ENCODE measurements around the gene ABTB2.

Gene ABTB2

GRCh38 chr11:34203377-34203871 lies 154.4 kb downstream of the ABTB2 start:
- Histone ChIP-seq H3K36me3 (ENCODE audit: control insufficient read depth, insufficient read depth, low read length) (peaks cover 5% of the 10 kb centered on the region), H3K4me3 (ENCODE audit: extremely low read depth, insufficient read depth, low read length, poor library complexity, severe bottlenecking) (no peak overlapping the region), H3K9me3 (ENCODE audit: control insufficient read depth, low read length) (no peaks in the 10 kb centered on the region), H3K4me1 (ENCODE audit: control insufficient read depth, insufficient read depth, low read length, poor library complexity, severe bottlenecking) (peaks cover 17% of the 10 kb centered on the region), H3K27ac (ENCODE audit: low read depth, low read length, severe bottlenecking) (no peak overlapping the region)
- 85 to 91% methylated on average over 2 to 5 of the region's 5 CpGs for WGBS, 2 experiments (ENCODE audit: insufficient coverage in 2 of 2)

DNA sequence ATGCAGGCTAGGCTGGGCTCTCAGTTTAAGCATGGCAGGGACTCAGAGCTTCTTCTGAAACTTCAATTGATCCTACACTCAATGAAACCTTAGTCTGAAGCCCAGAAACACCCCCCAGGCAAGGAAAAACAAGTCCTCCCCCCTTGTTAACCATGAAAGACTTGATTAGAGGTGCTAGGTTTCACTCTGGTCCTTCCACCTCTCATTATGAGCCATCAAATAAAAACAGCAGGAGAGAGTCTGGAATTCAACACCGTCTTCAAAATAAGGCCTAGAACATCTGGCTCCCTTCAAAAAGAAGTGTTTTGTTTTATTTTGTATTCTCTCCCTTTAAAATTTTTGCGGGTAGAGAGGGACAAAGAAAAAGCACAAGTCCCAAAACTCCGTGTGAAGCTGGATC lies 156.7 kb downstream of the ABTB2 start:
- Histone ChIP-seq H3K4me1 (ENCODE audit: control insufficient read depth, insufficient read depth, low read length, poor library complexity, severe bottlenecking) (peaks cover 7% of the 10 kb centered on the region), H3K9me3 (ENCODE audit: control insufficient read depth, low read length) (no peaks in the 10 kb centered on the region), H3K36me3 (ENCODE audit: control insufficient read depth, insufficient read depth, low read length) (peaks cover 5% of the 10 kb centered on the region), H3K4me3 (ENCODE audit: extremely low read depth, insufficient read depth, low read length, poor library complexity, severe bottlenecking) (no peak overlapping the region), H3K27ac (ENCODE audit: low read depth, low read length, severe bottlenecking) (no peak overlapping the region)
- WGBS, 2 experiments (ENCODE audit: insufficient coverage in 2 of 2), result 73 to 100% methylated on average over 1 to 2 of the region's 3 CpGs

DNA sequence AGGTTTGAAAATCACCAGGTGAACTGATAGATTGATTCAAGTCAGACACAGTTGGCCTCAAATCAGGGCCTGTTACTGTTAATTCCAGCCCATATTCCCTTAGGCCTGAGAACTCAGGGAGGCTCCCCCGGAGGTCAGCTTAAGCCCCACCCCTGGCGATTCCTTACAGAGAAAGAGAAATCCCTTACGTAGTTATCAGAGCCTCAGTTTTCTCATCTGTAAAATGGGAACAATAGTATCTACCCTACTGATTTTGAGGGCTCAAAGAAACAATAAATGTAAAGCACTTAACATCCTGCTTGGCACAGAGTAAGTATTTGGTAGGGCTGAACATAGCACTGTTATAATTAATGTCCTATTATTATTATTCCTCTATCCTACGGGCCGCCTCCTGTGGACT lies 158.3 kb downstream of the ABTB2 start:
- Histone ChIP-seq H3K4me1 (ENCODE audit: control insufficient read depth, insufficient read depth, low read length, poor library complexity, severe bottlenecking) (no peaks in the 10 kb centered on the region), H3K27ac (ENCODE audit: low read depth, low read length, severe bottlenecking) (no peak overlapping the region), H3K4me3 (ENCODE audit: extremely low read depth, insufficient read depth, low read length, poor library complexity, severe bottlenecking) (no peak overlapping the region), H3K9me3 (ENCODE audit: control insufficient read depth, low read length) (no peaks in the 10 kb centered on the region), H3K36me3 (ENCODE audit: control insufficient read depth, insufficient read depth, low read length) (peaks cover 12% of the 10 kb centered on the region)
- WGBS, 2 experiments (ENCODE audit: insufficient coverage in 2 of 2), result 93 to 94% methylated on average over 3 of the region's 5 CpGs

DNA sequence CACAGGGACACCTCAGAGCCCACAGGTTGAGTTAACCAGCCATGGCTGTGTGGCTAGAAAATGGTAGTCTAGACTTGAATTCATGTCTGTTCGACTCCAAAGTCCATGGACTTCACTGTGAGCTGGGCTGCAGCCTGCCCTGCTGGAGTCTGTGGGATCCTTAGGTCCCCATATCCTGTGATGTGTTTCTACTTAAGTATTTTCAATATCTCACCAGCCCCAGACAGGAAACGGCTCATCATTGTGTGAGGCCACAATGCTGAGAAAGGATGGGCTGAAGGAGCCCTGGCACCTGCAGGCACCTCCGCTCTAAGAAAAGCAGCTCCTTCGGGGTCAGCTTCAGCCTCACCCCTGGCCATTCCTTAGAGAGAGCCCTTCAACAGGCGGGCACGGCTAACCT lies 159.3 kb downstream of the ABTB2 start:
- peaks cover 12% of the 10 kb centered on the region for H3K36me3 ChIP-seq (ENCODE audit: control insufficient read depth, insufficient read depth, low read length)
- no peak overlapping the region for H3K27ac ChIP-seq (ENCODE audit: low read depth, low read length, severe bottlenecking)
- H3K4me1 ChIP-seq (ENCODE audit: control insufficient read depth, insufficient read depth, low read length, poor library complexity, severe bottlenecking), result peaks cover 9% of the 10 kb centered on the region
- 100% methylated on average over 3 to 4 of the region's 6 CpGs for WGBS, 2 experiments (ENCODE audit: insufficient coverage in 2 of 2)
- H3K4me3 ChIP-seq (ENCODE audit: extremely low read depth, insufficient read depth, low read length, poor library complexity, severe bottlenecking), result no peak overlapping the region
- H3K9me3 ChIP-seq (ENCODE audit: control insufficient read depth, low read length), result no peaks in the 10 kb centered on the region

DNA sequence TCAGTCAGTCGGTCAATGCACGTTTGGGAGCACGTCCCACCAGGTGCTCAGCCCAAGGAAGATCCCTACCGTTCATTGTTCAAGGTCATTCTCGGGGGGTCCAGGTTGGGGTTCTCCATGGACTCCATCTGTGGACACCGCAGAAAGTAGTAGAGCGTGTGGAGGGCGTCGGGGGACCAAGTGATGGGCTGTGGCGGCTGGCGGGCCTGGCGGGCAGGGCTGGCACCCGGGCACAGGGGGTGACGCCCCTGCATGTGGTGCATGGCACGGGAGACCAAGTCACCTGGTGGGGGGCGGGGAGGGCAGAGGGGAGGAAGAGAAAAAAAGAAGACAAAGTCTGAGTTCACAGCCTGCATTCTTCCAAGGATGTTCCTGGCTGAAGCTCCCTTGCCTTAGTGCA lies 160.6 kb downstream of the ABTB2 start:
- Histone ChIP-seq H3K4me1 (ENCODE audit: control insufficient read depth, insufficient read depth, low read length, poor library complexity, severe bottlenecking) (peaks cover 21% of the 10 kb centered on the region), H3K27ac (ENCODE audit: low read depth, low read length, severe bottlenecking) (no peak overlapping the region), H3K36me3 (ENCODE audit: control insufficient read depth, insufficient read depth, low read length) (peaks cover 7% of the 10 kb centered on the region), H3K4me3 (ENCODE audit: extremely low read depth, insufficient read depth, low read length, poor library complexity, severe bottlenecking) (no peak overlapping the region), H3K9me3 (ENCODE audit: control insufficient read depth, low read length) (no peaks in the 10 kb centered on the region)
- WGBS, 2 experiments (ENCODE audit: insufficient coverage in 2 of 2), result 96% methylated on average over 13 to 15 of the region's 16 CpGs

GRCh38 chr11:34194576-34195335 lies 163.1 kb downstream of the ABTB2 start:
- WGBS, 2 experiments (ENCODE audit: insufficient coverage in 2 of 2), result 87 to 95% methylated on average over 3 to 10 of the region's 13 CpGs
- no peaks in the 10 kb centered on the region for H3K9me3 ChIP-seq (ENCODE audit: control insufficient read depth, low read length)

DNA sequence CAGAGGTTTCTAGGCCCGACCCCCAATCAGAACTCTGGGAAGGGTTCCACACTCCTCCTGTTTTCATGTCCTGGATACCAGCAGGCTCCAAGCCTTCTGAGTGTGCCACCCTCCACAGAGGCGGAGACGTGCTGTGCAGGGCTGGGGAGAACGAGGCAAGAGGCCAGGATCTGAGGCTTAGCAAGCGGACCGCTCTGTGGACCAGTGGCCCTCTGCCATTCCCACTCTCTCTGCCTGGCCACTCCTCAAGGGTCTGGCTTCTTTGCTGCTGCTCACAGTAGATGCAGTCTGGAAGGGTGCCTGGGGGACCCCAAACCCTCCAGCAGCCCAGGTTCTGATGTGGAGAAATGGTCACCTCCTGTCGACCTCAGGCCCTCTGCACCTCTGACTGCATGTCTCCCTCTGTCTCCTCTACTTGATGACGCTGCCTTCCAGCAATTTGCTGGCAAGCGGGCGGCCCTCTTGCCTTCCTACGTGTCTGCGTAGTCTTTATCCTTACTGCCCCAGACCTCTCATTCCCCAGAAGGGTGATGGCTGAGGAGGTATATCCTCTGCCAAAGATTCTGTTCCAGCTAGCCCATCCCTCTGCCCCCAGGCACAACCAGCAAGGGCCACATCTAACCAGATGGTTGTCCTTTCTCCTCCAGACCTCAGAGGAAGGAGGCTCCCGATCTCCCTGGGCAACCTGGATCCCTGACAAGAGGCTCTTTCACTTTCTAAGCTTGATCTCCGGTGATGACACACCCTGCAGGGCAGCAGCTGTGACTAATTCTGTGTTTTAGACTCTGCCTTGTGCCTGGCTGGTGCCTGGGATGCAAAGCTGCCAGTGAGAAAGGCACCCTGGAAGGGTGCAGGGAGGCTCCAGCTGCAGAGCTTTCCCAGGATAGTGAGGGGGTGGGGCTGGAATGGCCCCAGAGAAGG lies 165.1 kb downstream of the ABTB2 start:
- WGBS, 2 experiments (ENCODE audit: insufficient coverage in 2 of 2), result 79 to 87% methylated on average over 8 to 9 of the region's 14 CpGs
- peaks cover 21% of the 10 kb centered on the region for H3K4me1 ChIP-seq (ENCODE audit: control insufficient read depth, insufficient read depth, low read length, poor library complexity, severe bottlenecking)
- peaks cover 7% of the 10 kb centered on the region for H3K36me3 ChIP-seq (ENCODE audit: control insufficient read depth, insufficient read depth, low read length)
- H3K4me3 ChIP-seq (ENCODE audit: extremely low read depth, insufficient read depth, low read length, poor library complexity, severe bottlenecking), result no peak overlapping the region
- peak overlapping the region; percentile 16 for H3K27ac ChIP-seq (ENCODE audit: low read depth, low read length, severe bottlenecking)
- H3K9me3 ChIP-seq (ENCODE audit: control insufficient read depth, low read length), result no peaks in the 10 kb centered on the region

More at GRCh38 chr11:34194576-34195335, 163.1 kb downstream of the ABTB2 start:
- Histone ChIP-seq H3K36me3 (ENCODE audit: control insufficient read depth, insufficient read depth, low read length) (peaks cover 7% of the 10 kb centered on the region), H3K4me3 (ENCODE audit: extremely low read depth, insufficient read depth, low read length, poor library complexity, severe bottlenecking) (no peak overlapping the region), H3K4me1 (ENCODE audit: control insufficient read depth, insufficient read depth, low read length, poor library complexity, severe bottlenecking) (peaks cover 21% of the 10 kb centered on the region), H3K27ac (ENCODE audit: low read depth, low read length, severe bottlenecking) (no peak overlapping the region)

DNA sequence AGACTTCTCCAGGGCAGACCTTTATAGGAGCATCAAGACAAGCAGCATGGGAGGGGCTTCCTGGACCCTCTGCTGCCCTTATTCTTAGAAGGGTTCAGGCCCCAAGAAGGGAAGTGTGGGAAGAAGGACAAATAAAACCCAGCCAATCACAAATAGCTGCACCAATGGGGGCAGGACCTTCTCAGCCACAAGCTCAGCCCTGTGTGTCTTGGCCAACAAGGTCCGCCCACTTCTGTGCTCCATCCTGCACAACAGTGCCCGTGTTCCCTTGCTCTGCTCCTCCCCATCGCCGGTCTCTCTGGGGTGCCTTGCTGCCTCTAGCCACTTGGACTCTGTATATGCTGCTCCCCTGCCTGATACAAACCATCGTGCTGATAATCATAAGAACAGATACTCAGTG lies 166.2 kb downstream of the ABTB2 start:
- peaks cover 26% of the 10 kb centered on the region for H3K4me1 ChIP-seq (ENCODE audit: control insufficient read depth, insufficient read depth, low read length, poor library complexity, severe bottlenecking)
- peaks cover 7% of the 10 kb centered on the region for H3K36me3 ChIP-seq (ENCODE audit: control insufficient read depth, insufficient read depth, low read length)
- H3K27ac ChIP-seq (ENCODE audit: low read depth, low read length, severe bottlenecking), result no peak overlapping the region
- 86 to 95% methylated on average over 5 of the region's 5 CpGs for WGBS, 2 experiments (ENCODE audit: insufficient coverage in 2 of 2)
- no peak overlapping the region for H3K4me3 ChIP-seq (ENCODE audit: extremely low read depth, insufficient read depth, low read length, poor library complexity, severe bottlenecking)
- H3K9me3 ChIP-seq (ENCODE audit: control insufficient read depth, low read length), result no peaks in the 10 kb centered on the region

- Histone ChIP-seq H3K4me3 (ENCODE audit: extremely low read depth, insufficient read depth, low read length, poor library complexity, severe bottlenecking) (no peak overlapping the region), H3K4me1 (ENCODE audit: control insufficient read depth, insufficient read depth, low read length, poor library complexity, severe bottlenecking) (peaks cover 34% of the 10 kb centered on the region), H3K36me3 (ENCODE audit: control insufficient read depth, insufficient read depth, low read length) (peaks cover 1% of the 10 kb centered on the region), H3K27ac (ENCODE audit: low read depth, low read length, severe bottlenecking) (no peak overlapping the region), H3K9me3 (ENCODE audit: control insufficient read depth, low read length) (no peaks in the 10 kb centered on the region)
- WGBS, 2 experiments (ENCODE audit: insufficient coverage in 2 of 2), result 84 to 98% methylated on average over 5 of the region's 8 CpGs
Observed at GRCh38 chr11:34190192-34191139, 167.3 kb downstream of the ABTB2 start.

DNA sequence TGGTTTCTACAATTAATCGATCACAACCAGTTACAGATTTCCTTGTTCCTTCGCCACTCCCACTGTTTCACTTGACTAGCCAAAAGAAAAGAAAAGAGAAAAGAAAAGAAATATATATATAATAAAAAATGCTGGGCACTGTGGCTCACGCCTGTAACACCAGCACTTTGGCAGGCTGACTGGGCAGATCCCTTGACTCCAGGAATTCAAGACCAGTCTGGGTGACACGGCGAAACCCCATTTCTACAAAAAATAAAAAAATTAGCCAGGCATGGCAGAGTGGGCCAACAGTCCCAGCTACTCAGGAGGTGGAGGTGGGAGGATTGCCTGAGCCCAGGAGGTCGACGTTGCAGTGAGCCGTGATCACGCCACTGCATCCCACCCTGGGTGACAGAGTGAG lies 168.6 kb downstream of the ABTB2 start:
- Histone ChIP-seq H3K9me3 (ENCODE audit: control insufficient read depth, low read length) (no peaks in the 10 kb centered on the region), H3K36me3 (ENCODE audit: control insufficient read depth, insufficient read depth, low read length) (no peaks in the 10 kb centered on the region), H3K27ac (ENCODE audit: low read depth, low read length, severe bottlenecking) (no peak overlapping the region), H3K4me3 (ENCODE audit: extremely low read depth, insufficient read depth, low read length, poor library complexity, severe bottlenecking) (no peak overlapping the region), H3K4me1 (ENCODE audit: control insufficient read depth, insufficient read depth, low read length, poor library complexity, severe bottlenecking) (peaks cover 32% of the 10 kb centered on the region)
- WGBS, 2 experiments (ENCODE audit: insufficient coverage in 2 of 2), result 87% methylated on average over 4 of the region's 9 CpGs; no CpG with 5 or more reads in 1 of the 2 experiments

All from mesodermal cell (in vitro differentiated cells).